Activated CD8-positive, alpha-beta memory T cell treated with anti-CD3 and anti-CD28 coated beads for 36 hours (primary cell): ENCODE measurements around the gene C9orf72. TPM values are rescaled to one million over a fixed set of nuclear protein-coding genes. Genes with fewer than 3 reads are reported as not detected.
"Not testable (repeated sequence)": the region's sequence is repeated elsewhere in the genome, so short reads cannot be mapped to it uniquely, and the experiment has no call there.

ENCODE experiments used
- CTCF ChIA-PET: fragments of 350-600 bp; sonication (Branson Sonifier 250); formaldehyde crosslinking; loops from one replicate; lab custom pipeline; 2021; ENCODE audit warnings: antibody characterized with exemption; lab: Charles Lee
- POLR2A ChIA-PET: fragments of 350-600 bp; sonication (Branson Sonifier 250); formaldehyde crosslinking; loops from one replicate; lab custom pipeline; 2021; ENCODE audit warnings: antibody characterized with exemption; lab: Charles Lee
- total RNA-seq, 2 experiments: library from RNA; stranded (reverse); gene quantifications; one replicate each; pipeline ENCODE4 v1.2.3, GENCODE V29; 2021

Gene C9orf72
- total RNA-seq, 2 experiments from 2014 or later: 4.0 to 4.2 TPM

DNA sequence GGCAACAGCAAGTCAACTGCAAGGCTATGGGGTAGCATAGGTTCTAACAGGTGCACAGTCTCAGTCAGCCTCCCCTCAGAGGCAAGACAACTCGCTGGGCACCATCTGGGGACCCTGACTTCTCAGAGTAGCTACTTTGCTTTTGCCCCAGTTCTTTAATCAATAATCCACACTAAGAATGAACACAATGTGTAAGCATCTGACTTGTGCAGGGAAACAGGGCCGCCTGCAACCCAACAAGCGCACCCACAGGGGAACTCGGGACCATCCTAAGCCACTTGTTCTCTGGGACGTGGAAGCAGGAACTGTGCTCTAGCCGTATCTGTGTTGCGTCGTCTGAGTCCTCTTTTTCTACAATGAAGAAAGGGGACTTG is 45.6 kb downstream of the C9orf72 start:
- ChIA-PET CTCF (interaction anchor here (0.6 kb wide), 1 partner anchor 26 kb away, joined by 4 read pairs; no protein-coding TSS in a partner anchor), POLR2A (no interaction called here)

DNA sequence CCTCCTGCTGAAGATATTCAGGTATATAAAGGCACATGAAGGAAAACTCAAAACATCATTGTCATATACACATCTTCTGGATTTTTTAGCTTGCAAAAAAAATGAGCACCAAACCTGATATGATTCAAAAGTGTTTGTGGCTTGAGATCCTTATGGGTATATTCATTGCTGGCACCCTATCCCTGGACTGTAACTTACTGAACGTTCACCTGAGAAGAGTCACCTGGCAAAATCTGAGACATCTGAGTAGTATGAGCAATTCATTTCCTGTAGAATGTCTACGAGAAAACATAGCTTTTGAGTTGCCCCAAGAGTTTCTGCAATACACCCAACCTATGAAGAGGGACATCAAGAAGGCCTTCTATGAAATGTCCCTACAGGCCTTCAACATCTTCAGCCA is 49.0 kb downstream of the C9orf72 start, which contains the start of gene IFNK:
Gene IFNK, plus strand, starts transcription at position 55 of the 400 bp plus-strand sequence. Its CDS starts 47 bp downstream, at position 102.
- ChIA-PET CTCF (no interaction called here), POLR2A (no interaction called here)

- CTCF ChIA-PET: no interaction called here
Observed at GRCh38 chr9:27523141-27523540, 50.1 kb downstream of the C9orf72 start.

GRCh38 chr9:27520986-27521385 is 52.3 kb downstream of the C9orf72 start:
- CTCF ChIA-PET: no interaction called here

More at GRCh38 chr9:27523141-27523540, 50.1 kb downstream of the C9orf72 start:
- POLR2A ChIA-PET: no interaction called here

GRCh38 chr9:27519466-27520465 is 53.5 kb downstream of the C9orf72 start:
- POLR2A ChIA-PET: no interaction called here
- CTCF ChIA-PET: no interaction called here

More at GRCh38 chr9:27520986-27521385, 52.3 kb downstream of the C9orf72 start:
- POLR2A ChIA-PET: no interaction called here

GRCh38 chr9:27518809-27519208 is 54.5 kb downstream of the C9orf72 start:
- POLR2A ChIA-PET: no interaction called here

DNA sequence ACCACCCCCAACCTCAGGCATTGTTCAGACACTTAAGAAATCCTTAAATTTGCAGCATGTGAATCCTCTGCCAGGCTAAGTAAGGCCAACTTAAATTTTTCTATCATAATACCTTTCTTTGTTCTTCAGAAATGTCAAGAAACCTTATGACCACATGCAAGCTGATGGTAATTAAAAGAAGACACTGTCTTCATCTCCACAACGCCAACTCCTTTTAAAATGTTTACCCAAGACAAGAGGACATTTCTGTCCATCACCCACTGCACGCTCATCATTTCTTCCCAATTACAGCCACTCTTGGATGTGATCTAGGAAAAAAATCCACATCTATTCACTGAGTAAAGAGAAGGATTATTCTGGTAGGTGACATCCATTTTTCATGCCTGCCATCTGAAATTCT is 55.3 kb downstream of the C9orf72 start:
- ChIA-PET POLR2A (no interaction called here), CTCF (no interaction called here)

More at GRCh38 chr9:27518809-27519208, 54.5 kb downstream of the C9orf72 start:
- CTCF ChIA-PET: no interaction called here

DNA sequence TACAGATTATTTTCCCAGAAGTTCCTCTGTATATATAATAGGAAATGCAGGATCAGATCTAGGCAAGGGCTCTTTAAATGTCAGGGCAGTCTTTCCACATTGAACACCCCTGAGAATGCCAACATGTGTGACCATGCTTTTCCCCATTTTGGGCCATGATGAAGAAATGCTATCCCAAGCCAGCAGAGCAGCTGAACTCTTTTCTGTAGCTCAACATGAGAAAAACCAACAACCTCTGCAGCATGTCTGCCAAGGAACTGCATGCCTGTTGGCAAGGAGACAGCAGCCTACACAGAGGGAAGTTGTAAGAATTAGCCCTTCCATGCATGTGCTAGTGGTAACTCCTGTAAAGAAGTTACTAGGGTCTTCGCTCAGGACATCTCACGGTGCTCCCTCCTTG is 58.7 kb downstream of the C9orf72 start:
- ChIA-PET CTCF (interaction anchor here (2.1 kb wide), 1 partner anchor 15 kb away, joined by 6 read pairs; the partner anchor contains the start of gene MOB3B), POLR2A (no interaction called here)

- ChIA-PET POLR2A (no interaction called here), CTCF (no interaction called here)
Observed at GRCh38 chr9:27511771-27512170, 61.5 kb downstream of the C9orf72 start.

- ChIA-PET CTCF (no interaction called here), POLR2A (no interaction called here)
Observed at GRCh38 chr9:27510780-27511179, 62.5 kb downstream of the C9orf72 start.

DNA sequence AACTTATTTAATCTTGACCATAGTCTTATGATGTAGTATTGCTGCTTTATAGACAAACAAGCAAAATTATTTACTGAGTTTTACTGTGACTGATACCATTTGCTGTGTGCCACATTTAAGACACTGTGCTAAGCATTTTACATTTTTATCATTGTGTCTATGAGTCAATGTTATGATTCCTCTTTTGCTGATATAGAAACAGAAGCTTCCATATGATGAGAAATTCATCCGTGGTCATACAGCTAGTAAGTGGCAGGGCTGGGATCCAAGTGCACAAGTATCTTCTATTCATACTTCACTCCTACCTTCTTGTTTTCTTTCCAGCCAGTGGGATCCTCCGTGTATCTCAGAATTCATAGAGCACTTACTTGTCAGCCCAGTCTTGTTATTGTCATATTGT is 66.3 kb downstream of the C9orf72 start:
- ChIA-PET CTCF (no interaction called here), POLR2A (no interaction called here)

DNA sequence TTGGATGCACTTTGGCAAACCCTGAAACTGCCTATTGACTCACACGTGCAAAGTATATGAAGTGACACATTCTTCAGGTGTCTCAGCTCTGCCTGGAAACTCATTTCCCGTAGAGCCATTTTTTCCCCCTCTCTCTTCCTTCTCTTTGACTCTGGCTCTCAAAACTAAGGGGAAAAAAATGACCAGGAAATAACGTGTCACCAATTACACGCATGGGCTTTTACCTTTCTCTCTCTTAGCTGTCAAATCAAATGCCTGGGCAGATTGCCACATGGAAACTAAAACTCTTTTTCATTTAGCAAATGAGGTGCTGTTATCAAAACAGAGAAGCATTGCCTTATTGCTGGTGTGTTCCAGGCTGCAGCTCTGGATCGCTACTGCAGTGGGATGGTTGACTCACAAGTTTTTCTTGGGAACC is 67.5 kb downstream of the C9orf72 start:
- ChIA-PET POLR2A (no interaction called here), CTCF (no interaction called here)

DNA sequence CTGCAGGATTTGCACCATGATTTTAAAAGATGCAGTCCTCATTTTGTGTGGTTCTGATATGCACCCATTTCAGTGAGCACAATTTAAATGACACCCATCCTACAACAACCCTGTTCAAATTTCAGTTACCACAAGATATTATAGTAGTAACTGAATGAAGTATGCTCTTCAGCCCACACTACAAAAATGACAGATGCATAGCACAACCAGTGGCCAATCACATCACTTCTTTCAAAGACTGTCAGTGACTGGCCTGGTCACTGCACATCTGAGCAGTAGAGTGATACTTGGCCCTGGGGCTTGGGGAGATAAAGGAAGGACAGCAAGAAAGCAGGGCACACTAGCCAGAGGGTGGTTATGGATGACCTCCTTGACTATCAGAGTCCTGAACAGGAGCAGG is 69.0 kb downstream of the C9orf72 start:
- POLR2A ChIA-PET: no interaction called here
- CTCF ChIA-PET: no interaction called here

- ChIA-PET CTCF (no interaction called here), POLR2A (no interaction called here)
Observed at GRCh38 chr9:27503623-27504022, 69.7 kb downstream of the C9orf72 start.

GRCh38 chr9:27500902-27501301 is 72.4 kb downstream of the C9orf72 start:
- CTCF ChIA-PET: interaction anchor here (0.6 kb wide), 2 partner anchors 26 to 36 kb away, joined by 4 read pairs; no protein-coding TSS in a partner anchor
- POLR2A ChIA-PET: not testable (repeated sequence)

DNA sequence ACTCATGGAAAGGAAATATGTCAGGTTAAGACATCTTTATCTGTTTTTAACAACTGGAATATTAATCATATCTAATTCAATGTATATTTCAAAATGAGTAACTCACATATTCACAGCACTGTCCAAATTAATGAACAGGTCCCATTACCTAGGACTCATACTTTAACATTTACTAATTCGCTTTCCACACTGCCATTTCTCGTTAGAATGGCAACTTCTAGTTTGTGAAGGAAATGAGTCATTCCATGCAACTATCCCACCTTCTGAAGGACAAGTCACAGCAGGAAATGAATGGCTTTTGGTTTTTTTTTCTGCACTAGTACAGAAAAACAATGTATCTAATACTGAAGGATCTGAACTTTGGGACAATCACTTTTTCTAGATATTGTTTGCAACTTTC is 73.8 kb downstream of the C9orf72 start:
- POLR2A ChIA-PET: no interaction called here
- CTCF ChIA-PET: no interaction called here

DNA sequence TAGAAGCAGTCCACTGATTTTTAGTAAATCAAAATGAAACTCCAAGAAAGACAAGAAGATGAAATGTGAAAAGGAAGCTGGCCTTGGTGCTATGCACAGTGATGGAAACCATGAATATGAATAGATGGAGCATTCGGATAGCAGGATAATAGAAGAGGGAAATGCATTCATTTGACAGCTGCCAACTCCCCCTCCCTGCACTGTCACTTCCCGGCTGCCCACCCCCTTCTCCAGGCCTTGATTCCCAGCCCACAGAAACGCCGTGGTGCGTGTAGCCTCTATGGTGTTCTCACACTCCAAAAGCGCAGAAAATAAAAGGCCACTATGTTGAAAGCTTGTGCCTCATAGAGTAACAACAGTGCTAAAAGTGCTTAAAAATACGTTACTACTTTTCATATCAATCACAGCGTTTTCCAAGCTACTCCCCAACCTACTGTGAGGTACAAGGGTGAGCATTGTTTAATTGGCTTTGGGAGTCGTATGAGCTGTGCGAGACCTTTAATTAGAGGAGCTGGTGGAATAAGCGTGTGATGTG is 75.3 kb downstream of the C9orf72 start:
- CTCF ChIA-PET: no interaction called here
- POLR2A ChIA-PET: no interaction called here
